Measurements from ENCODE around the gene PHGDH.

Gene PHGDH

GRCh38 chr1:119787776-119788175 lies 76.0 kb downstream of the PHGDH start:
- TF ChIP-seq CTCF (conservative IDR thresholded peaks at IDR 0.05; ENCODE audit: low read depth, low read length) = no peak
- H3K4me3 ChIP-seq (ENCODE audit: low read depth, low read length) = no peak overlapping the region
- peak; percentile 60 for DNase-seq (ENCODE audit: low read depth)

DNA sequence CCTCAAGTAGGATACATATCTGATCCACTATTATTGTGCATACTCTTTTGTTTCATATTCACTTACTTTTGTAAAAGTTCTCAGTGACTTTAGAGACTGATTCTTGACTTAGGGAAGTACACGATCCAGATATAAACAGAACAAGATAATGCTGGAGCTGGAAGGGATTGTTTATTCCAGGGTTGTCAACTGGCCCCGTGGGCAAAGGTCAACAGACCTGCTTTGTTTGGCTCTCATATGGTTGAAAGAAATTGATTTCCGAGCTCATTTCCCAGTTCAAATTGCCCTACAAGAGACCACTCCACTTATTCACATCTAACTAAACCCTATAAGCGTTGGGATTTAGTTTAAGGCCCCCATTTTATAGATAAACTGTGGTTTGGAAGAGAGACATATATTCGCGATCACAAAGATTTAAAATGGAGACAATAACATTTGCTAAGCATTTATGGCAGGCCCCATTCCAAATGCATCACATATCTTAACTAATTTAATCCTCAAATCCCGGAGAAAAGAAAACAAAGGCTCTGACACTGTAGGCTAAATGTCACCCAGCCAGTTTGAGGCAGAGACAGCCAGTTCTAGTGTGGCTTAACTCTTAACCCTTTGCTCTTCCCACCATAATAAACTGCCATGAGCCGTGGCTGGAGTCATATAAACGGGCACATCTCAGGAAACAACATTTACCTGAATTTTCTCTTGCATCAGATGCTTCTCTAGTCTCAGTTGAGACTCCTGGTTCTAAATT lies 78.9 kb downstream of the PHGDH start:
- no peak overlapping the region for H3K4me3 ChIP-seq (ENCODE audit: low read depth, low read length)
- no peak for TF ChIP-seq CTCF (conservative IDR thresholded peaks at IDR 0.05; ENCODE audit: low read depth, low read length)
- no peak for DNase-seq (ENCODE audit: low read depth)

DNA sequence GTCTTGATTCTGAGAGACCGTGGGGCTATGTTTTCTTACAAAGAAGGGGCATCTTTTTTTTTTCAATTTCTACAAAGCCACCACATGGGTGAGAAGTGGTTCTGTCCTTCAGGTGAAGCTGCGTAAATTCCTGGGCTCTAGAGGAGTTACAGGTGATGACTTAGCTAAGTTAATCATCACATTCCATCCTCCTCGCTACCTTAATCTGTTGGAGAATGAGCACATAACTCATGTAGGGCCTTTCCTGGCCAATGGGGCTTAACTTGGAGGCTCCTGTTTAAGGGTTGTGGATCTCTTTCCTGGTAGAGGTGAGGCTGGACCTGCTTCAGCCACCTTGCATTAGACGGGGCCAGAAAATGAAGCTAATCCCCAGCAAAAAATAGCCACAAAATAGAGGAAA lies 79.6 kb downstream of the PHGDH start:
- no peak overlapping the region for H3K4me3 ChIP-seq (ENCODE audit: low read depth, low read length)
- no peak for DNase-seq (ENCODE audit: low read depth)
- no peak for TF ChIP-seq CTCF (conservative IDR thresholded peaks at IDR 0.05; ENCODE audit: low read depth, low read length)
